AG04450 (cell line): ENCODE data around the gene VIL1. TPM values are rescaled to one million over a fixed set of nuclear protein-coding genes. Genes with fewer than 3 reads are reported as not detected.
A peak's percentile ranks its signal among the peaks of the same experiment; 100 is the strongest.

ENCODE experiments used
- CTCF ChIA-PET: fragments of 300-600, 350-600 bp; formaldehyde crosslinking; extraction: SDS; loops from one replicate; lab custom pipeline; 2022; ENCODE audit warnings: antibody characterized with exemption, inconsistent platforms; lab: Charles Lee
- POLR2A ChIA-PET: fragments of 350-600 bp; formaldehyde crosslinking; extraction: SDS; loops from one replicate; lab custom pipeline; 2021; ENCODE audit warnings: antibody characterized with exemption, inconsistent platforms; lab: Yijun Ruan, JAX
- DNase-seq: peaks from one replicate; pipeline ENCODE4 v3.0.0-alpha.2; 2011; ENCODE audit warnings: low read depth, low spot score
- H3K27ac ChIP-seq: one replicate; pipeline ENCODE4 v1.5.1; 2012; ENCODE audit warnings: low read depth, low read length, control low read depth
- H3K27me3 ChIP-seq: one replicate; pipeline ENCODE4 v1.6.0; 2012; ENCODE audit warnings: low read length; ENCODE audit not compliant: control insufficient read depth, insufficient read depth
- H3K4me3 ChIP-seq: 2 replicates; pipeline ENCODE4 v1.5.1; 2011; ENCODE audit warnings: mild to moderate bottlenecking, low read depth, low read length, control low read depth
- H3K9me3 ChIP-seq: 2 replicates; pipeline ENCODE4 v1.5.1; 2012; ENCODE audit warnings: low read length; ENCODE audit not compliant: control insufficient read depth, insufficient read depth
- CTCF ChIP-seq: IDR thresholded peaks from 2 replicates; pipeline ENCODE4 v1.5.1; 2011; ENCODE audit warnings: low read depth, low read length, control low read depth, inconsistent platforms
- polyA plus RNA-seq: library from polyadenylated mRNA; depleted of rRNA; stranded (reverse); fragments of >200 nt; gene quantifications from 2 replicates; pipeline ENCODE4 v1.2.3, GENCODE V29; 2011

The VIL1 gene
- polyA plus RNA-seq, 1 experiment: not detected

- peak; percentile 93 for DNase-seq
- TF ChIP-seq CTCF: no peak
- POLR2A ChIA-PET: interaction anchor here (1.0 to 1.1 kb wide), 2 partner anchors 113 to 129 kb away, joined by 4 to 5 read pairs; partner anchors contain the start of genes AAMP and PNKD
- Histone ChIP-seq H3K27me3 (no peaks in the 10 kb centered on the region), H3K4me3 (peak within 1 kb of the TSS; percentile 79), H3K9me3 (no peaks in the 10 kb centered on the region; the same call in 1 of the 2 replicates), H3K27ac (peak within 1 kb of the TSS; percentile 78)
- CTCF ChIA-PET: interaction anchor here (0.7 to 1.0 kb wide), 2 partner anchors 67 to 98 kb away, joined by 3 to 6 read pairs; no protein-coding TSS in a partner anchor
Measured at GRCh38 chr2:218399391-218400166, 19.3 kb upstream of the VIL1 start, which contains the start of gene CTDSP1. TSS of gene CTDSP1 (plus strand) at chr2:218399868. CDS start at chr2:218400091, 223 bp downstream.

GRCh38 chr2:218400167-218400929 lies 18.6 kb upstream of the VIL1 start:
- Histone ChIP-seq H3K27me3 (no peaks in the 10 kb centered on the region), H3K9me3 (no peaks in the 10 kb centered on the region; the same call in 1 of the 2 replicates), H3K27ac (peak overlapping the region; percentile 73), H3K4me3 (peak overlapping the region; percentile 79)
- DNase-seq: no peak
- CTCF ChIA-PET: interaction anchor here (0.7 to 1.0 kb wide), 2 partner anchors 66 to 99 kb away, joined by 3 to 6 read pairs; no protein-coding TSS in a partner anchor
- no peak for TF ChIP-seq CTCF
- POLR2A ChIA-PET: interaction anchor here (1.0 to 1.1 kb wide), 2 partner anchors 114 to 130 kb away, joined by 4 to 5 read pairs; partner anchors contain the start of genes AAMP and PNKD

DNA sequence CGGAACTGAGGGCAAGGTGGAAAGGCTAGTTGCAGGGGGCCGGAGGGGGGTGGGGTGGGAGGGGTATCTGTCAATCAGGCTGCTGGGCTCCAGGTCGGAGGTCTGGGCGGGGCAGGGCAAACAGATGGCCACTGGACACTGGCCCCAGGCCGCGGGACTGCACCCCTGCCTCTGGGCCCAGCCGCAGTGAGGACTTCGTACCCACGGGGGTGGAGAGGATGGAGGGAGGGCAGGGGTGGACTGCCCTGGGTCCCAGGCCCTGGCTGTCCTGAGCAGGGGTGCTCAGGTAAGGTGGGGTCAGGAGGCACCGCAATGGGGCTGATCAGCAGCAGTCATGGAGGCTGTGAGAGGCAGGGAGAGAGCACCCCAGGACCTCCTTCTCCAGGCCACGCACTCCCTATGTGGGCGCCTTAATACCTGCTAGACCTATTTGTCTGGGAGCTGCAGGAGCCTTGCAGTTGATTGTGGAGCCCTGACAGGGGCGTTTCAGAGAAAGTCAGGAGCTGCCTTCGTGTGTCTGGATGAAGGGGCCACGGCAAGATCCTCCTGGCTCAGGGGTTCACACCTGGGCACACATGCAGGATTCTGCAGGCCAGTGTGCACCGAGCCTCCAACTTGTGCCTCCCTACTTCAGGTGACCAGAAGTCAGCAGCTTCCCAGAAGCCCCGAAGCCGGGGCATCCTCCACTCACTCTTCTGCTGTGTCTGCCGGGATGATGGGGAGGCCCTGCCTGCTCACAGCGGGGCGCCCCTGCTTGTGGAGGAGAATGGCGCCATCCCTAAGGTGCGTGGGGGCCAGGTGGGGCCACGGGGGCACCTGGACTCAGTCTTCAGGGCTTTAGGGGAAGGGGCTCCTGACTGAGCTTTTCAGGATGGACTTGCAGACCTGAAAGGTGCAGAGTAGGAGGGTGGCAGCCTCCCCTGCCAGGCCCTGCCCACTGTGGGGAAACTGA lies 17.7 kb upstream of the VIL1 start:
- peak overlapping the region; percentile 79 for H3K4me3 ChIP-seq
- no peak for DNase-seq
- POLR2A ChIA-PET: interaction anchor here (1.0 kb wide), 1 partner anchor 131 kb away, joined by 5 read pairs; the partner anchor contains the start of genes AAMP and PNKD
- H3K9me3 ChIP-seq: no peaks in the 10 kb centered on the region; the same call in 1 of the 2 replicates
- CTCF ChIA-PET: interaction anchor here (1.0 to 1.7 kb wide), 3 partner anchors 65 to 128 kb away, joined by 4 to 6 read pairs (median 6); no protein-coding TSS in a partner anchor
- no peaks in the 10 kb centered on the region for H3K27me3 ChIP-seq
- no peak overlapping the region for H3K27ac ChIP-seq
- TF ChIP-seq CTCF: no peak

- no peaks in the 10 kb centered on the region; the same call in 1 of the 2 replicates for H3K9me3 ChIP-seq
- POLR2A ChIA-PET: no interaction called here
- CTCF ChIA-PET: interaction anchor here (1.0 to 1.7 kb wide), 2 partner anchors 65 to 129 kb away, joined by 4 to 6 read pairs; no protein-coding TSS in a partner anchor
- peak overlapping the region; percentile 79 for H3K4me3 ChIP-seq
- no peaks in the 10 kb centered on the region for H3K27me3 ChIP-seq
- DNase-seq: no peak
- no peak overlapping the region for H3K27ac ChIP-seq
- TF ChIP-seq CTCF: no peak
Measured at GRCh38 chr2:218401890-218402289, 17.0 kb upstream of the VIL1 start.
